ENCODE results near the gene VKORC1. TPM values are rescaled to one million over a fixed set of nuclear protein-coding genes. Genes with fewer than 3 reads are reported as not detected.
A peak's percentile ranks its signal among the peaks of the same experiment; 100 is the strongest.

Gene VKORC1
- total RNA-seq, 1 experiment from 2014 or later: 105 TPM

DNA sequence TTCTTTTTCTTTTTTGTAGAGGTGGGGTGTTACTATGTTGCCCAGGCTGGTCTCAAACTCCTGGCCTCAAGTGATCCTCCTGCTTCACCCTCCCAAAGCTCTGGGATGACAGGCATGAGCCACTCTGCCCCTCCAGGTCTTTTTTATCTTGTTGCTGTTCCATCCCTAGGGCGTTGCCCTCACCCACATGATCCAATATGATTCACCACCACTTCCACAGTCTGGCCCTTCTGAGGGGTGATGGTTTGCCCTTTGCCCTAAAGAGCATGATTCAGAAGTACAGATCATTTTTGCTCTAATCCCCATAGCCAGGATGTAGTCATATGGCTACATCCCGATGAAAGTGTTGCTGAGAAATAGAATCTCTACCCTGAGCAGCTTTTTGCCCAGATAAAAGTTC lies 42.5 kb downstream of the VKORC1 start:
- POLR2A ChIA-PET (ENCODE audit: unreplicated experiment): no interaction called here

DNA sequence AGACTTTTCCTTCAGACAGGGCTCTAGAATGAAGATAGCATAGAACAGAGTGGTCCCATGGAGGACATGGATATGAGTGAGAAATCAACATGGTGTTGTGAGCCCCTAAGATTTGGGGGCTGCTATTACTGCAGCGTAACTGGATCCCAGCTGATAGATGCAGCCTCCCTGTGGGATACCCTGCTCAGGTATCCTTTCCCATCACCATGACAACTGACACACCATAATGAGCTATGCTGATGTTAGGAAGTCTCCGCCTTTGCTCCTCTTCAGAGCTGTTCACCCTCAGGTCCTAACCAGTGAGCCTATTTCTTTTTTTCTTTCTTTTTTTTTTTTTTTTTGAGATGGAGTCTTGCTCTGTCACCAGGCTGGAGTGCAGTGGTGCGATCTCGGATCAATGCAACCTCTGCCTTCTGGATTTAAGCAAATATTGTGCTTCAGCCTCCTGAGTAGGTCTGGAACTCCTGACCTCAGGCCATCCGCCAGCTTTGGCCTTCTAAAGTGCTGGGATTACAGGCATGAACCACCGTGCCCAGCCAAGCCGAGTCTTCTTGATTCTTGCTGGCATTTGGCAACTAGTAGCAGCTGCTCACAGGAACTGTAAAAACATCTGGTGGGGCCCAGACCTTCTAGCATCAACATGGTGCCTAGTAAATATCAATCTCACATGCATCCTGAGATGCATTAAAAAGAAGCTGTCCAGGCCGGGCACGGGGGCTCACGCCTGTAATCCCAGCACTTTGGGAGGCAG lies 44.1 kb downstream of the VKORC1 start:
- no peaks in the 10 kb centered on the region for H3K9me2 ChIP-seq (replicated peaks; ENCODE audit: low read length)
- no peaks in the 10 kb centered on the region for H4K20me1 ChIP-seq (ENCODE audit: low read length)
- H2AFZ ChIP-seq (ENCODE audit: low read length): no peak overlapping the region
- no peaks in the 10 kb centered on the region for H3K79me2 ChIP-seq (ENCODE audit: low read length)
- no peak overlapping the region for H3K4me3 ChIP-seq (ENCODE audit: low read length)
- no peak overlapping the region for H3K9ac ChIP-seq (ENCODE audit: low read length)
- no peak overlapping the region for H3K4me2 ChIP-seq (ENCODE audit: low read length)
- DNase-seq (no peak), ATAC-seq (no peak)
- TF ChIP-seq EZH2 (IDR thresholded peaks at IDR 0.05; ENCODE audit: low read length, unreplicated experiment) (no peak), EZH2phosphoT487 (IDR thresholded peaks at IDR 0.05; ENCODE audit: borderline replicate concordance, low read length) (no peak)
- TF ChIP-seq, protein P1, sequence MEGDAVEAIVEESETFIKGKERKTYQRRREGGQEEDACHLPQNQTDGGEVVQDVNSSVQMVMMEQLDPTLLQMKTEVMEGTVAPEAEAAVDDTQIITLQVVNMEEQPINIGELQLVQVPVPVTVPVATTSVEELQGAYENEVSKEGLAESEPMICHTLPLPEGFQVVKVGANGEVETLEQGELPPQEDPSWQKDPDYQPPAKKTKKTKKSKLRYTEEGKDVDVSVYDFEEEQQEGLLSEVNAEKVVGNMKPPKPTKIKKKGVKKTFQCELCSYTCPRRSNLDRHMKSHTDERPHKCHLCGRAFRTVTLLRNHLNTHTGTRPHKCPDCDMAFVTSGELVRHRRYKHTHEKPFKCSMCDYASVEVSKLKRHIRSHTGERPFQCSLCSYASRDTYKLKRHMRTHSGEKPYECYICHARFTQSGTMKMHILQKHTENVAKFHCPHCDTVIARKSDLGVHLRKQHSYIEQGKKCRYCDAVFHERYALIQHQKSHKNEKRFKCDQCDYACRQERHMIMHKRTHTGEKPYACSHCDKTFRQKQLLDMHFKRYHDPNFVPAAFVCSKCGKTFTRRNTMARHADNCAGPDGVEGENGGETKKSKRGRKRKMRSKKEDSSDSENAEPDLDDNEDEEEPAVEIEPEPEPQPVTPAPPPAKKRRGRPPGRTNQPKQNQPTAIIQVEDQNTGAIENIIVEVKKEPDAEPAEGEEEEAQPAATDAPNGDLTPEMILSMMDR (conservative IDR thresholded peaks at IDR 0.05; ENCODE audit: low read depth, low read length): no peak
- ChIA-PET CTCF (no interaction called here), POLR2A (ENCODE audit: unreplicated experiment) (no interaction called here)
- no peaks in the 10 kb centered on the region for H3K27me3 ChIP-seq (ENCODE audit: low read length)
- BruUV-seq (replicated peaks): no TSS peak
- no peaks in the 10 kb centered on the region for H3K36me3 ChIP-seq (ENCODE audit: low read depth, low read length)
- H3K27ac ChIP-seq (ENCODE audit: low read length): no peak overlapping the region
- H3F3A ChIP-seq (ENCODE audit: low read length, unreplicated experiment): no peaks in the 10 kb centered on the region
- no peaks in the 10 kb centered on the region for H3K9me3 ChIP-seq (ENCODE audit: low read length)
- H3K4me1 ChIP-seq (ENCODE audit: insufficient read depth, low read length): peaks cover 13% of the 10 kb centered on the region
- intact Hi-C loops (cut with micrococcal nuclease): no loop called here

More for the DNA sequence above, 42.5 kb downstream of the VKORC1 start:
- no TSS peak for BruUV-seq (replicated peaks)
- H3K4me1 ChIP-seq (ENCODE audit: insufficient read depth, low read length): peaks cover 13% of the 10 kb centered on the region
- no peaks in the 10 kb centered on the region for H3K79me2 ChIP-seq (ENCODE audit: low read length)
- DNase-seq: peak; percentile 91
- H2AFZ ChIP-seq (ENCODE audit: low read length): peak overlapping the region; percentile 45; the same call in 1 of the 2 replicates
- peak; percentile 97 for ATAC-seq
- no peak overlapping the region for H3K9ac ChIP-seq (ENCODE audit: low read length)
- H3F3A ChIP-seq (ENCODE audit: low read length, unreplicated experiment): no peaks in the 10 kb centered on the region
- peak overlapping the region; percentile 74 for H3K27ac ChIP-seq (ENCODE audit: low read length)
- intact Hi-C loops (cut with micrococcal nuclease): no loop called here
- no peaks in the 10 kb centered on the region for H3K9me2 ChIP-seq (replicated peaks; ENCODE audit: low read length)
- H3K9me3 ChIP-seq (ENCODE audit: low read length): no peaks in the 10 kb centered on the region
- CTCF ChIA-PET: no interaction called here
- H4K20me1 ChIP-seq (ENCODE audit: low read length): no peaks in the 10 kb centered on the region
- TF ChIP-seq, protein P1 (conservative IDR thresholded peaks at IDR 0.05; ENCODE audit: low read depth, low read length): no peak
- TF ChIP-seq EZH2 (IDR thresholded peaks at IDR 0.05; ENCODE audit: low read length, unreplicated experiment): no peak
- TF ChIP-seq EZH2phosphoT487 (IDR thresholded peaks at IDR 0.05; ENCODE audit: borderline replicate concordance, low read length): no peak
- peak overlapping the region; percentile 57 for H3K4me2 ChIP-seq (ENCODE audit: low read length)
- no peaks in the 10 kb centered on the region for H3K27me3 ChIP-seq (ENCODE audit: low read length)
- H3K36me3 ChIP-seq (ENCODE audit: low read depth, low read length): no peaks in the 10 kb centered on the region
- no peak overlapping the region for H3K4me3 ChIP-seq (ENCODE audit: low read length)

DNA sequence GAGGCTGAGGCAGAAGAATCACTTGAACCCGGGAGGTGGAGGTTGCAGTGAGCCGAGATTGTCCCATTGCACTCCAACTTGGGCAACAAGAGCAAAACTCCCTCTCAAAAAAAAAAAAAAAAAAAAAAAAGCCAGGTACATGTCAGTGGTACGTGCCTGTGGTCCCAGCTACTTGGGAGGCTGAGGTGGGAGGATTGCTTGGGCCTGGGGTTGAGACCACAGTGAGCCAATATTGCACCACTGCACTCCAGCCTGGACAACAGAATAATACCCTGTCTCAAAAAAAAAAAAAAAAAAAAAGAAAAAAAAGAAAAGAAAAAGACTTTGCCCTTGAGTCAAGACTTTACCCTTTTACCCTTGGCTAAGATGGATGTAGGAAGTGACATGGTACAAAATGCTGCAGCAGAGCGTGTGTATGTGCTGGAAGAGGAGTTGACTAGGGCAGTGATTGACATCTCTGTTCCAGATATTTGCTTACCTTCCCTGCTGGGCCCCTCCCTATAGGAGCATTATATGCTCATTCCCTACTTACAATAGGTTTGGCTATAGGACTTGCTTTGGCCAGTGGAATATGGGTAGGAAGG lies 50.6 kb downstream of the VKORC1 start:
- no peak overlapping the region for H3K27ac ChIP-seq (ENCODE audit: low read length)
- BruUV-seq (replicated peaks): no TSS peak
- H3K36me3 ChIP-seq (ENCODE audit: low read depth, low read length): no peaks in the 10 kb centered on the region
- CTCF ChIA-PET: no interaction called here
- no peaks in the 10 kb centered on the region for H4K20me1 ChIP-seq (ENCODE audit: low read length)
- no peak for ATAC-seq
- no peak for DNase-seq
- H2AFZ ChIP-seq (ENCODE audit: low read length): no peak overlapping the region
- TF ChIP-seq, protein P1 (conservative IDR thresholded peaks at IDR 0.05; ENCODE audit: low read depth, low read length): no peak
- POLR2A ChIA-PET (ENCODE audit: unreplicated experiment): no interaction called here
- no peaks in the 10 kb centered on the region for H3K9me3 ChIP-seq (ENCODE audit: low read length)
- no peaks in the 10 kb centered on the region for H3F3A ChIP-seq (ENCODE audit: low read length, unreplicated experiment)
- no peaks in the 10 kb centered on the region for H3K9me2 ChIP-seq (replicated peaks; ENCODE audit: low read length)
- H3K79me2 ChIP-seq (ENCODE audit: low read length): no peaks in the 10 kb centered on the region
- no peak overlapping the region for H3K4me3 ChIP-seq (ENCODE audit: low read length)
- H3K4me1 ChIP-seq (ENCODE audit: insufficient read depth, low read length): no peaks in the 10 kb centered on the region
- H3K27me3 ChIP-seq (ENCODE audit: low read length): no peaks in the 10 kb centered on the region
- H3K4me2 ChIP-seq (ENCODE audit: low read length): no peak overlapping the region
- intact Hi-C loops (cut with micrococcal nuclease): no loop called here
- no peak overlapping the region for H3K9ac ChIP-seq (ENCODE audit: low read length)

Data from PC-3 (cell line).